Stimulated activated naive CD4-positive, alpha-beta T cell (primary cell): Measurements from ENCODE around the gene FANK1.
"Not testable (repeated sequence)": the region's sequence is repeated elsewhere in the genome, so short reads cannot be mapped to it uniquely, and the experiment has no call there.

Experiments used
- DNase-seq, 6 experiments: peaks; one replicate each; lab custom pipeline; 2025; lab: John Stamatoyannopoulos, UW

FANK1 gene

GRCh38 chr10:126021833-126022500 lies 125.6 kb downstream of the FANK1 start:
- no peak for DNase-seq

- DNase-seq, result no peak
Observed at GRCh38 chr10:126022841-126023240, 126.5 kb downstream of the FANK1 start.

DNA sequence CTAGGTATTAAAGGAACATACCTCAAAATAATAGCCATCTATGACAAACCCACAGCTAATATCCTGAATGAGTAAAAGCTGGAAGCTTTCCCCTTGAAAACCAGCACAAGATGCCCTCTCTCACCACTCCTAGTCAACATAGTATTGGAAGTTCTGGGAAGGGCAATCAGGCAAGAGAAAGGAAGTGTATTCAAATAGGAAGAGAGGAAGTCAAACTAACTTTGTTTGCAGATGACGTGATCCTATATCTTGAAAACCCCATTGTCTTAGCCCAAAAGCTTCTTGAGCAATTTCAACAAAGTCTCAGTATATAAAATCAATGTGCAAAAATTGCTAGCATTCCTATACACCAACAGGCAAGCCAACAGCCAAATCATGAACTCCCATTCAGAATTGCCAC lies 131.3 kb downstream of the FANK1 start:
- no peak for DNase-seq

DNA sequence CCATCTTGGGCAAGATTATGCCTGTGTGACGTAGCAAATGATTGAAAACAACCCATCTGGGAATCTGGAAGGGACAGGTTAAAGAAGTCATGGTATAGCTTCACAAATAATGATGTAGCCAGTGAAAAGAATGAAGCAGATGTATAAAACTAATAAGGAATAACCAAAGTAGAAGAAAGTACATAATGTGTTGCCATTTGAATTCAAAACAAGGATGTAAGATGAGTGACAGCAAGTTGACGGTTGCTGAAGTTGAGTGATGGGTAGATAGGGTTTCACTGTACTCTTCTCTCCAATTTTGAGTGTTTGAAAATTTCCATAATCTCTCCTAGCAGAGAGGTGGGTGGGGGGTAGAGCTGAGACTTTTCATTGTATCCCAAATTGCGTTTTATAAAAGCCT lies 133.6 kb downstream of the FANK1 start:
- DNase-seq, result no peak

DNA sequence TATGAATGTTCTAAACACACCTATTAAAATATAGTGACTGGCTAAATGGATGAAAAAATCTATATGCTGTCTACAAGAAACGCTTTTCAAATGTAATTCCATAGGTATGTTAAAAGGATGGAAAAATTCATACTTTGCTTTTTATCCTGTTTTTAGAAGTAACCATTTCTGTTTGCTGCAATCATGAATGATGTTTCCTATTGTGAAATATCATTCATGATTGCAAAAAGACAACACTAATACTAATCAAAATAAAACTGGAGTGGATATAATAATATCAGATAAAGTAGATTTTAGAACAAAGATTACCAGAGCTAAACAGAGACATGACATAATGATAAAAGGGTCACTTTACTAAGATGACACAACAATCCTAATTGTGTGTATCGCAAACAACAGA lies 138.2 kb downstream of the FANK1 start:
- no peak for DNase-seq

DNA sequence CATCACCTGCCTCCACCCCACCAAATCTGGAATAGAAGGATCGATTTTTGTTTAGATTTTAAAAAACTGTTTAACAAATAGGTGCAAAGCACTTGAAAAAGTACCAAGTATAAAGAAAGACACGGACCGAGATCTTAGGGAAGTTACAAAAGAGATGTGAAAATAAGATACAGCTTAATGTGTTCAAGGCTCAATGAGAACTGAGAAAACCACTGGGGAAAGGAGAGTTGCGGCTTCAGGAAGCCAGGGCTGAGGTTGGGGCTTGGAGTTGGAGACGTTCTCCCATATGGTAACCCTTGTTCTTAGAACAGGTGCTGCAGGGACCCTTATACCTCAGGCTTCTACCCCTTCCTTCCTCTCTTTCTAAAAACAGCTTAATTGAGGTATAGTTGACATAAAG lies 140.2 kb downstream of the FANK1 start:
- no peak for DNase-seq

DNA sequence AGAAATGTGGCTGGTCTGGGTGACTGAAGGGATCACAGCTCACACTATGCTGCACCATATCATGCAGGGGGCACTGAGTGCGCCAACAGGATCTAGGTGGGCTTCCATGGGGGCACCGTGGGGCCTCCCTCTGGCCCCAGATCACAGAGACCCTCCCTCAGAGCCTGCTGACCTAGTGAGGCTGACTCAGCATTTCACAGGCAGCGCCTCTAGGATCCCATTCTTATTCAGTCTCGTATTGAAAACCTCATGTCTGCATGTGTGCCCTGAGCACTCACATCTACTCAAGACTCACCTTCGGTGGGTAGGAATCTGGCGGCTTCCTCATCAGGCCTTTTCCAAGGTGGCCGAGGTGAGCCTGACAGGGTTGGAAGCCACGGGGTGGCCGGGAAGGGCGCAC lies 141.6 kb downstream of the FANK1 start:
- DNase-seq, result no peak

GRCh38 chr10:126041117-126041516 lies 144.8 kb downstream of the FANK1 start:
- no peak for DNase-seq

GRCh38 chr10:126041804-126042231 lies 145.5 kb downstream of the FANK1 start:
- peak in 5 of 6 experiments; percentile 9 to 66 (median 38) for DNase-seq

GRCh38 chr10:126042354-126042753 lies 146.0 kb downstream of the FANK1 start:
- no peak for DNase-seq

GRCh38 chr10:126042906-126043305 lies 146.5 kb downstream of the FANK1 start:
- no peak for DNase-seq

DNA sequence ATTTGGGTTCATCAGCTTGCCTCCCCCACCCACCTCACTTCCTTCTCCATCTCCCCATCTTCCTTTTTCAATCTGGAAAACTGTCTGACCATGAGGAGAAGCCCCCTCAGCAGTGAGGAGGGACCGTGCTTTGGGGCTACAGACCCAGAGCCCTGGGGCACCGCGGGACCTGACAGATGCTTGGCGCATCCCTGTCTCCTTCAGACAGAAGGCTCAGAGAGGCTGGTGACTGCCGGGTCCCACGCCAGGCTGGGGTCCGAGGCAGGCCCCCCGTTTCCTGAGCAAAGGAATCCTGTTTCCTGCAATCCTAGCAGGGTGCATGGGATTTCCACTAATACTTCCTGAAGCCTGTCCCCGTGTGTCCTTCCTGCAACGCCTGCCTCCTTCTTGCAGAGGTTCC lies 147.0 kb downstream of the FANK1 start:
- DNase-seq, result no peak

DNA sequence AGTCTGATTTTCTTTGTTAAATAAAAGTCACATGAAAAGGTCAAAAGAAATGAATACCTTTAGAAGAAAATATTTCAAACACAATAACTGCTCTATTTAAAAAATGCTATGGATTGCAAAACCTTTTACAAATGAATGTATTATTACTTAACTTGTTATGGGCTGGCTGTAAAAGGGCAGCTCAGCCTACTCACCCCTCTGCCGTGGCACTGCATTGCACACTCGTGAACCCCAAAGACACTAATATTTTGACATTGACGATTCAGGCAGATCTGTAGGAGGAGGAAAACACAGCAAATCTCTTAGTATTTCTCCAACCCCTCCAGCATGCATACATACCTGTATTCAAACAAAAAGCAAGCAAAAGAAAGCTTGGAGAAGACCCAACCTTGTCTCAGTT lies 149.5 kb downstream of the FANK1 start:
- no peak for DNase-seq

DNA sequence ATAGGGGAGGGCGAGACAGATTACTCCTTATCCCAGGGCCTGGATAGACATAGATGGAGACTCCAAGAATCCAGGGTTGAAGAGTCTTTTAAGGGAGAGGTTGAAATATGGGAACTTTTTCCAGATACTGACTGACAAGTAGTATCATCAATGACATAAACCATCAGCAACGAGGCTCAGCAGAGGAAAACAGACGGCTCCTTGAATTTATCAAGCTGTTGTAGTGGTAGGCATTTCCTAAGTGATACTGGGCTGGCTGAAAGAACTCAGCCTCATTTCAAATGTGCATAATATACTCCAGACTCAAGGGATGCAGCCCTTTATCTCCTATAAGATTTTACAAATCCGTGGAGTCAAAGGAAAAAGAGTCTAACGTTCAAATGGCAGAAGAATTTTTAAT lies 150.5 kb downstream of the FANK1 start:
- no peak for DNase-seq

DNA sequence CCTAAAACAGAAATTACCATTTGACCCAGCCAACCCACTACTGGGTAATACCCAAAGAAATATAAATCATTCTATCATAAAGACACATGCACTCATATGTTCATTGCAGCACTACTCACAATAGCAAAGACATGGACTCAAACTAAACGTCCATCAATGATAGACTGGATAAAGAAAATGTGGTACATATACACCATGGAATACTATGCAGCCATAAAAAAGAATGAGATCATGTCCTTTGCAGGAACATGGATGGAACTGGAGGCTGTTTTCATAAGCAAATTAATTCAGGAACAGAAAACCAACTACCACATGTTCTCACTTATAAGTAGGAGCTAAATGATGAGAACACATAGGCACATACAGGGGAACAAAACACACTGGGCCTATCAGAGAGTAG lies 151.4 kb downstream of the FANK1 start:
- not testable (repeated sequence) for DNase-seq

DNA sequence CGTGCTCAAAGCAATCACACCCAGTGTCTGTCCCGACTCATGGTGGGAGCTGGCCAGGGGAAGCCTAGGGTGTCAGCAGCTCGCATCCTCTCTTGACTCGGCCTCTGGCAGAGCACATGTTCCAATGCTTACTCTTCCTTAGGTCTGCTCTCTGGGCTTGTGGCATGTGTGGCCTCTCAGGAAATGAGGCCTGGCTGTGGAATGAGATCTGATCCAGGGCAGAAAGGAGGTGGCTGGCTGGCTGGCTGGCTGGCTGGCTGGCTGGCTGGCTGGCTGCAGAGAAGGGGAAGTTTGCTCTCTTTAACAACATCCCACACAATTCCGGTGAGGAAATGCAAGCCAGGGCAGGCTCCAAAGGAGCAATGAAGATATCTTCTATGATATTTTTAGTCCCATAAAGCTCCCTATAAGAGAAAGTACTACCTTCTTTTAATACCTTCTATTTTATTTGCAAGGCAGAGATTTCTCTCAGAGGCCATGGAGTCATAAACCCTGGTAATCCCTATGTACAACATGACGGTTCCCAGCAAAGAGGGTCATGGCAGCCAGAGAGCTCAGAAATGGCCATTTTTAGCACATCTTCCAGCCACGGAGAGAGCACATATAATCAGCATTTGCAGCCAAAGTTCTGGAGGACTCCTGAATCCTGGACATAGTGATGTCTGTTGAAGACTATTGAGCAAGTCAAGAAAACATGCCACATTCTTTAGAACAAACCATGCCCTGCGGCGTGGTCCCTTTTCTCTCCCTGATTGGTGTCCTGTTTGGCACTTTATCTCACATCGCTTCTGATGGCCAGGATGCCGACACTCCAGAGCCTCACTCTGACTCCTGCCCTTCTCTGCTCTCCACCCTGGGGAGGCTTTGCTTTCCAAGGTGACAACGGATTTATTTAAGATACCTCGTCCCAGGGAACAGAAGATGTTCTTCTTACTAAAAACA lies 153.7 kb downstream of the FANK1 start:
- no peak for DNase-seq

DNA sequence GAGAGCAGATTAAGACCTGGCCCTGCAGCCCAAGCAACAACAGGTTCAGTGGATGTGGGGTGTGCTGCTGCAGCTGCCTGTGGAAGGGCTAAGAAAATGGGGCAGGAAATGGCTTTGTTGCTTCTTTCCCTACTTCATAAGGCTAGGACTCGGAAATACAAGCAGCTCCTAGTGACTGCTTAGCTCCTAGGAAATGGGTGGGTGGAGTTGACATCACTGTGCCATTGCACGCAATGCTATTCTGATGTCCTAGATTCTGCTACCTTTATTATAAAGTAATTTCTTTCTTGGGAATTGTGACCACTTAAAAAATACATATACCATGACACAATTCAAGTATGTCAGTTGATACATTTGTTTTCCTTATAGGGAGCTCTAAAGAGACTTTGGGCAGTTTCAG lies 155.8 kb downstream of the FANK1 start:
- DNase-seq, result no peak

GRCh38 chr10:126054191-126054590 lies 157.8 kb downstream of the FANK1 start:
- no peak for DNase-seq

- no peak for DNase-seq
Observed at GRCh38 chr10:126057494-126057893, 161.1 kb downstream of the FANK1 start.

DNA sequence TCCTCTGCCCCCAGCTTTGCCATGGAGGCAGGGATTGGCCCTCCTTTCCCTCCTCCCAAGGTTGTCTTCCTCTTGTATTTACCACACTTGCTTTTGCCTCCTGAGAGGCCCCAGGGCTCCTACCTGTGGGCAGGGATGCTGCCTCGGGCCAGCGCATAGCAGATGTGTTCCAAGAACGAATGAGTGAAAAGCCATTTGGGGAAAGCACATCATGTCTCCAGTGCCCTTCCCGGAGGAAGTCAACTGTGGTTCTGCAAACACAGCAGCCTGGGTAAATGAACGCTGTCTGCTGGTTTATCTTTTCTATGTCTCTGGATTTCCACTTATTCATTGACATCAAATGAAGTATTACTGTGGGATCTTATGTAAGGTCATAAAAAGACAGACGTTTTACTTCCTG lies 161.7 kb downstream of the FANK1 start:
- no peak for DNase-seq

DNA sequence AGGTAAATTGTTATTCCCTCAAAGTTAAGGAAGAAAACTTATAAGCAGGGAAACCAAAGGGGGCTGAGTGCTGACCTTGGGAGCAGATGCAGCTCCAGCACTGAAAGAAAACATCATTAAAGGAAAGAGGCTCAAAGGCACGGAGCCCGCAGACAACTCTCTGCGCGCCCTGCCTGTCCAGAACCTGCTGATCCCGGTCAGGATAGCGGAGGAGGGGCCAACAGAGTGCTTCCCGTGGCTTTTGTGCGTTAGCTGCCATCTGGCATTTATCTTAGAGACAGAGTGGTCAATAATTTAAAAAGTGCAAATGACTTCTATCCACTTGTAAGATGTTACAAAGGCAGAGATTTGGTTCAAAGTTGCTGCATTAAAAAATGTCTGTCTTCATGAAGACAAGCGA lies 162.1 kb downstream of the FANK1 start:
- DNase-seq, result no peak
